Breast epithelium (tissue), 4 donors: Measurements from ENCODE around the gene RGL1. TPM values are rescaled to one million over a fixed set of nuclear protein-coding genes. Genes with fewer than 3 reads are reported as not detected.

ENCODE experiments used
- DNase-seq, 2 donors: peaks; one replicate each; pipeline ENCODE4 v3.0.0-alpha.2; 2019; ENCODE audit warnings: low spot score in 2 of 2
- H3K27ac ChIP-seq, 2 donors: fragments of 200-600 bp; sonication (generic) in 1 of 2; one replicate each; pipeline ENCODE4 v1.5.1; 2016 to 2019; ENCODE audit warnings: mild to moderate bottlenecking in 1 of 2
- H3K27me3 ChIP-seq, 2 donors: fragments of 200-600 bp; sonication (generic) in 1 of 2; one replicate each; pipeline versions ENCODE4 v1.5.1 to v1.6.0; 2017 to 2019; ENCODE audit warnings: control low read depth in 1 of 2, mild to moderate bottlenecking in 1 of 2
- H3K36me3 ChIP-seq: fragments of 200-600 bp; one replicate; pipeline ENCODE4 v1.5.1; 2019
- H3K4me1 ChIP-seq, 2 donors: fragments of 200-600 bp; sonication (generic); one replicate each; pipeline ENCODE4 v1.5.1; 2016 to 2019; ENCODE audit warnings: control low read depth in 1 of 2
- H3K4me3 ChIP-seq, 3 donors: fragments of 200-600 bp; sonication (generic); 1 replicate in 2 of 3; 2 replicates in 1 of 3; pipeline ENCODE4 v1.5.1; 2016 to 2019; ENCODE audit warnings: mild to moderate bottlenecking in 3 of 3, moderate library complexity in 2 of 3
- H3K9me3 ChIP-seq, 2 donors: fragments of 200-600 bp; sonication (generic) in 1 of 2; one replicate each; pipeline ENCODE4 v1.5.1; 2016 to 2019; ENCODE audit warnings: control low read depth in 1 of 2
- POLR2A ChIP-seq: fragments of 450-650 bp; IDR thresholded peaks from one replicate; pipeline ENCODE4 v1.6.1; 2016; ENCODE audit warnings: antibody characterized with exemption, mild to moderate bottlenecking, moderate library complexity
- POLR2AphosphoS5 ChIP-seq, 3 donors: sonication (generic); formaldehyde crosslinking; IDR thresholded peaks; one replicate each; pipeline ENCODE4 v1.6.1; 2017; ENCODE audit warnings: antibody characterized with exemption in 3 of 3
- intact Hi-C: fragments of 100-400 bp; cut with DNase I; formaldehyde crosslinking; loops from one replicate; pipeline ENCODE4 v1.15.1; 2023; ENCODE audit warnings: low total_unique reads
- total RNA-seq, 3 donors: library from RNA; depleted of rRNA; stranded (reverse); fragments of >200 nt; gene quantifications; one replicate each; pipeline ENCODE4 v1.1.0, GENCODE V29; 2016
- TF ChIP-seq, protein P1 (sequence below), 3 donors: fragments of 450-650 bp; IDR thresholded peaks; one replicate each; pipeline ENCODE4 v1.5.1; 2016 to 2017; ENCODE audit warnings: antibody characterized with exemption in 3 of 3, mild to moderate bottlenecking in 3 of 3, moderate library complexity in 3 of 3

RGL1 gene
- total RNA-seq, 3 donors from 2014 or later = 24.9 to 70.2 (median 26.8) TPM

GRCh38 chr1:183836598-183836997 is 31.7 kb downstream of the RGL1 start:
- DNase-seq = no peak
- TF ChIP-seq, protein P1, sequence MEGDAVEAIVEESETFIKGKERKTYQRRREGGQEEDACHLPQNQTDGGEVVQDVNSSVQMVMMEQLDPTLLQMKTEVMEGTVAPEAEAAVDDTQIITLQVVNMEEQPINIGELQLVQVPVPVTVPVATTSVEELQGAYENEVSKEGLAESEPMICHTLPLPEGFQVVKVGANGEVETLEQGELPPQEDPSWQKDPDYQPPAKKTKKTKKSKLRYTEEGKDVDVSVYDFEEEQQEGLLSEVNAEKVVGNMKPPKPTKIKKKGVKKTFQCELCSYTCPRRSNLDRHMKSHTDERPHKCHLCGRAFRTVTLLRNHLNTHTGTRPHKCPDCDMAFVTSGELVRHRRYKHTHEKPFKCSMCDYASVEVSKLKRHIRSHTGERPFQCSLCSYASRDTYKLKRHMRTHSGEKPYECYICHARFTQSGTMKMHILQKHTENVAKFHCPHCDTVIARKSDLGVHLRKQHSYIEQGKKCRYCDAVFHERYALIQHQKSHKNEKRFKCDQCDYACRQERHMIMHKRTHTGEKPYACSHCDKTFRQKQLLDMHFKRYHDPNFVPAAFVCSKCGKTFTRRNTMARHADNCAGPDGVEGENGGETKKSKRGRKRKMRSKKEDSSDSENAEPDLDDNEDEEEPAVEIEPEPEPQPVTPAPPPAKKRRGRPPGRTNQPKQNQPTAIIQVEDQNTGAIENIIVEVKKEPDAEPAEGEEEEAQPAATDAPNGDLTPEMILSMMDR (IDR thresholded peaks at IDR 0.05) = no peak
- TF ChIP-seq POLR2A (no peak), POLR2AphosphoS5 (IDR thresholded peaks at IDR 0.05) (no peak)
- H3K4me3 ChIP-seq = no peak overlapping the region
- no peaks in the 10 kb centered on the region for H3K36me3 ChIP-seq
- H3K27me3 ChIP-seq = no peaks in the 10 kb centered on the region
- no peaks in the 10 kb centered on the region for H3K4me1 ChIP-seq
- no peaks in the 10 kb centered on the region for H3K9me3 ChIP-seq
- no peak overlapping the region for H3K27ac ChIP-seq
- intact Hi-C loops = no loop called here

GRCh38 chr1:183837062-183837461 is 32.1 kb downstream of the RGL1 start:
- Histone ChIP-seq H3K9me3 (no peaks in the 10 kb centered on the region), H3K4me3 (no peak overlapping the region), H3K36me3 (no peaks in the 10 kb centered on the region), H3K27me3 (no peaks in the 10 kb centered on the region), H3K27ac (no peak overlapping the region), H3K4me1 (peaks cover 0 to 2% of the 10 kb centered on the region in 2 donors)
- no peak for DNase-seq
- TF ChIP-seq, protein P1 (IDR thresholded peaks at IDR 0.05) = no peak
- no peak for TF ChIP-seq POLR2AphosphoS5 (IDR thresholded peaks at IDR 0.05)
- TF ChIP-seq POLR2A = no peak
- intact Hi-C loops = no loop called here

GRCh38 chr1:183838221-183838620 is 33.3 kb downstream of the RGL1 start:
- TF ChIP-seq, protein P1 (IDR thresholded peaks at IDR 0.05) = no peak
- TF ChIP-seq POLR2A = no peak
- no peak for TF ChIP-seq POLR2AphosphoS5 (IDR thresholded peaks at IDR 0.05)
- no peaks in the 10 kb centered on the region for H3K27me3 ChIP-seq
- H3K4me1 ChIP-seq = peaks cover 0 to 5% of the 10 kb centered on the region in 2 donors
- no peak for DNase-seq
- no peak overlapping the region for H3K27ac ChIP-seq
- intact Hi-C loops = no loop called here
- no peaks in the 10 kb centered on the region for H3K9me3 ChIP-seq
- no peak overlapping the region for H3K4me3 ChIP-seq
- no peaks in the 10 kb centered on the region for H3K36me3 ChIP-seq

- Histone ChIP-seq H3K27me3 (no peaks in the 10 kb centered on the region), H3K9me3 (no peaks in the 10 kb centered on the region), H3K4me3 (no peak overlapping the region), H3K27ac (no peak overlapping the region), H3K4me1 (peaks cover 0 to 5% of the 10 kb centered on the region in 2 donors), H3K36me3 (no peaks in the 10 kb centered on the region)
- no peak for DNase-seq
- intact Hi-C loops = no loop called here
- TF ChIP-seq, protein P1 (IDR thresholded peaks at IDR 0.05) = no peak
- TF ChIP-seq POLR2AphosphoS5 (IDR thresholded peaks at IDR 0.05) (no peak), POLR2A (no peak)
Measured at GRCh38 chr1:183840140-183840539, 35.2 kb downstream of the RGL1 start.

DNA sequence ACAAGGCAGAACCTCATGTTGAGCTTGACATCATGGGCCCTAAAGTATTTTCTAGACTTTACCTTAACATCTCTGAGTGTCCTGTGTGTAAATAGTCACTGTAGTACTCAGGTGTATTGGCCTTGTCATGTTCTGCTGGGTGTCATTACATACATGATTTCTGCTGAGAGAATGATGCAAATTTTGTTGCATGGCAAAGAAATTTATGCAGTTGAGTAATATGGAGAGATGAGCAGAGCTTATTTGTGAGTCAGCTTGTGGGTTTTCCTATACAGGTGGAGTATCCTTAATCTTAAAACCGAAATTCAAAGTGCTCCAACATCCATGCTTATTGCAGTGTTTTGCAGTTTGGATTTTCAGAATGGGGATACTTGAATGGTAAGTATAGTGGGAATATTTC is 36.6 kb downstream of the RGL1 start:
- Histone ChIP-seq H3K27me3 (no peaks in the 10 kb centered on the region), H3K36me3 (no peaks in the 10 kb centered on the region), H3K9me3 (no peaks in the 10 kb centered on the region), H3K4me3 (no peak overlapping the region), H3K27ac (peak overlapping the region in 1 of 2 donors; percentile 59), H3K4me1 (peaks cover 0 to 5% of the 10 kb centered on the region in 2 donors)
- intact Hi-C loops = no loop called here
- TF ChIP-seq, protein P1 (IDR thresholded peaks at IDR 0.05) = no peak
- TF ChIP-seq POLR2A = no peak
- no peak for TF ChIP-seq POLR2AphosphoS5 (IDR thresholded peaks at IDR 0.05)
- no peak for DNase-seq
